ENCODE data around the gene ELP6. TPM values are rescaled to one million over a fixed set of nuclear protein-coding genes. Genes with fewer than 3 reads are reported as not detected.

ELP6 gene
- total and polyA plus RNA-seq, 9 donors: 20.1 to 32.8 (median 25.0) TPM

DNA sequence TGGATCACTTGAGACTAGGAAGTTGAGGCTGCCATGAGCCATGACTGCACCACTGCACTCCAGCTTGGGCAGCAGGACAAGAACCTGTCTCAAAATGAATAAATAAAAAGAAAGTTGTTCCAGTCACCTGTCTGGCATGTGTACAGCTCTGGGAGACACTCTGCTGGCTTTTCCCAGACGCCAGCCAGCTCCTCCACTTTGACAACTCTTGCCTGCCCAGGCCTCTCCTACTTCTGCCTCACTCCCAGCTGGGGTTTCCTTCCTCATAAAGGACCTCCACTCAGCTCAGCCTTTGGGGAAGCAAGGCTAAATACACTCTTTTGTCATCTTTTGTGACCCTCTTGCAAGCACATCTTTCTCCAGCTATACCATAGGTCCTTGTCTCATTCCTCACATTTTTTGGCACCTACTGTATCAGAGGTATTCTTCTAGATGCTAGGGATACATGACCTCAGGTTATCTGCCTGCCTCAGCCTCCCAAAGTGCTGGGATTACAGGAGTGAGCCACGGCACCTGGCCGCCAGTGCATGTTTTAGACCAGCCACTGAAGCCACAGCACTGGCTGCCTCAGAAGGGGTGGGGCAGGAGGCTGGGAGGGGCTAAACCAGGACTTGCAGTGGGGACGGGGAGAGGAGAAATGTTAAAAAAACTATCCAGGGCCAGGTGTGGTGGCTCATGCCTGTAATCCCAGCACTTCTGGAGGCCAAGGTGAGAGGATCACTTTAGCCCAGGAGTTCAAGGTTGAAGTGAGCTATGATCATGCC, 10.0 kb upstream of the ELP6 start:
- DNase-seq: no peak
- H3K4me3 ChIP-seq: no peak overlapping the region
- peaks cover 2% of the 10 kb centered on the region for H3K4me1 ChIP-seq (ENCODE audit: insufficient read depth)
- intact Hi-C loops (cut with DNase I): loop anchor here (2.0 to 10.0 kb wide), 3 partner anchors 264 to 631 kb away; no protein-coding TSS in a partner anchor
- no peak overlapping the region for H3K27ac ChIP-seq
- no peaks in the 10 kb centered on the region for H3K9me3 ChIP-seq
- H3K36me3 ChIP-seq: no peaks in the 10 kb centered on the region
- no peaks in the 10 kb centered on the region for H3K27me3 ChIP-seq
- WGBS, 3 donors: 65 to 78% (median 68%) methylated on average over 4 of the region's 4 CpGs
- no peak for TF ChIP-seq POLR2A (IDR thresholded peaks at IDR 0.05)
- TF ChIP-seq, protein P1, sequence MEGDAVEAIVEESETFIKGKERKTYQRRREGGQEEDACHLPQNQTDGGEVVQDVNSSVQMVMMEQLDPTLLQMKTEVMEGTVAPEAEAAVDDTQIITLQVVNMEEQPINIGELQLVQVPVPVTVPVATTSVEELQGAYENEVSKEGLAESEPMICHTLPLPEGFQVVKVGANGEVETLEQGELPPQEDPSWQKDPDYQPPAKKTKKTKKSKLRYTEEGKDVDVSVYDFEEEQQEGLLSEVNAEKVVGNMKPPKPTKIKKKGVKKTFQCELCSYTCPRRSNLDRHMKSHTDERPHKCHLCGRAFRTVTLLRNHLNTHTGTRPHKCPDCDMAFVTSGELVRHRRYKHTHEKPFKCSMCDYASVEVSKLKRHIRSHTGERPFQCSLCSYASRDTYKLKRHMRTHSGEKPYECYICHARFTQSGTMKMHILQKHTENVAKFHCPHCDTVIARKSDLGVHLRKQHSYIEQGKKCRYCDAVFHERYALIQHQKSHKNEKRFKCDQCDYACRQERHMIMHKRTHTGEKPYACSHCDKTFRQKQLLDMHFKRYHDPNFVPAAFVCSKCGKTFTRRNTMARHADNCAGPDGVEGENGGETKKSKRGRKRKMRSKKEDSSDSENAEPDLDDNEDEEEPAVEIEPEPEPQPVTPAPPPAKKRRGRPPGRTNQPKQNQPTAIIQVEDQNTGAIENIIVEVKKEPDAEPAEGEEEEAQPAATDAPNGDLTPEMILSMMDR (IDR thresholded peaks at IDR 0.05): no peak
- no peak for TF ChIP-seq EP300 (IDR thresholded peaks at IDR 0.05)

DNA sequence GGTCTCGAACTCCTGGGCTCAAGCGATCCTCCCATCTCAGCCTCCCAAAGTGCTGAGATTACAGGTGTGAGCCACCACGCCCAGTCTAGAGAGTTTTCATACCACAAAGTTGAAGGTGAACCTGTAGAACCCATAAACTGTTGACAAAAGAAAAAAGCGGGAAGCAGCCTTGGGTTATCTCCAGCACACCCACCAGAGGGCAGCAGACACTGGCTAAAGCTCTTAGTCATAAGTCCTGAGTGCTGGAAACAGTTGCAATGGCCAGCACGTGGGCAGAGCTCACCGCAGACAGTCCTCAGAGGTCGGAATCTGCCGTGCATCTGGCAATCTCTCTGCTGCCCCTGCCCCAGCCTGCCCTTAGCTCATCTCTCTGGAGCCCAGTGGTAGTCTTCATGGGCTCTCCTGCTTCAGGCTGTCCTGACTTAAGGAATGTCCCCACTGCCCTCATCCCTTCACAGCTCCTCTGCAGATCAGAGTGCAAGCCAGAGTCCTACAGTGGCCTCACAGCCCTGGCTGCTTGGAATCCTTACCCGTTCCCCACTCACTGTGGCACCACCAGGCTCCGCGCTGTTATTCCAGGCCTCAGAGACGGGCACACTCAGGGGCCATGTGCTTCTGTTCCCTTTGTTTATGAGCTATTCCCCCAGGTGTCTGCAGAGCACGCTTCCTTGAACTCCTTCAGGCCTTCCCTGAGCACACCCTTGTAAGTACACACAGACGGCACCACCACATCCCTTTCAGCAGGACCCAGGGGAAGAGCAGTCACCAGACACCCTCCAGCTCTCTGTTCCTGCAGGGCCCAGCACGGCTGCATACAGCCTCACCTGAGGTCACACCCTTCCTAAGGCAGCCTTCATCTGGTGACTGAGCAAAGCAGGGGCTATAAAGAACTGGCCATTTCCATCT, 8.8 kb upstream of the ELP6 start:
- peaks cover 2% of the 10 kb centered on the region for H3K4me1 ChIP-seq (ENCODE audit: insufficient read depth)
- H3K27ac ChIP-seq: no peak overlapping the region
- no peaks in the 10 kb centered on the region for H3K36me3 ChIP-seq
- no peaks in the 10 kb centered on the region for H3K9me3 ChIP-seq
- TF ChIP-seq EP300 (IDR thresholded peaks at IDR 0.05): no peak
- TF ChIP-seq, protein P1 (IDR thresholded peaks at IDR 0.05): peak; percentile 90 to 93 (median 91)
- peak; percentile 77 to 90 (median 85) for DNase-seq
- WGBS, 3 donors: 33 to 36% (median 35%) methylated on average over 15 of the region's 15 CpGs
- H3K4me3 ChIP-seq: no peak overlapping the region
- intact Hi-C loops (cut with DNase I): loop anchor here (2.0 to 10.0 kb wide), 3 partner anchors 265 to 632 kb away; no protein-coding TSS in a partner anchor
- H3K27me3 ChIP-seq: no peaks in the 10 kb centered on the region

DNA sequence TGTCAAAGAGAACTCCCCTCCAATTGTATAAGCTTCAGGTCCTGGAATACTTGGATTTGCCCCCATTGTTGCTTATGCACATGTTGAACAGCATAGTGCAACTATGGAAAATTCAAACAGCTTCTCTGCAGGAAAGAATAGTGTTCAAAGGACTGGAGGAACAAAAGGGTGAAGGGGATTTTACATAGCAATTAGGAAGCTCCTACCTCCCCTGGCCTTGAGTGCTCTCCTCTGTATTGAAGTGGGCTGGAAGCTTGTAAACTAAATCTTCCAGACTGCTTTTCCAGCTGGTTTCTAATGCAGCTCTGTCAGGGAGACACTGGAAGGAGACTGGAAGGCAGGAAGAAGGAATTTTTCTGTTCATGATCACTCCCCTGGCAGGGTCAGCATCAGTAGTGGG, 7.2 kb upstream of the ELP6 start:
- DNase-seq: no peak
- intact Hi-C loops (cut with DNase I): loop anchor here in 3 of 4 donors (5.0 to 10.0 kb wide), 2 partner anchors 267 to 634 kb away; no protein-coding TSS in a partner anchor
- H3K36me3 ChIP-seq: no peaks in the 10 kb centered on the region
- H3K27me3 ChIP-seq: no peaks in the 10 kb centered on the region
- no peak overlapping the region for H3K27ac ChIP-seq
- no peak for TF ChIP-seq POLR2A (IDR thresholded peaks at IDR 0.05)
- TF ChIP-seq, protein P1 (IDR thresholded peaks at IDR 0.05): no peak
- TF ChIP-seq EP300 (IDR thresholded peaks at IDR 0.05): no peak
- H3K9me3 ChIP-seq: no peaks in the 10 kb centered on the region
- peaks cover 5% of the 10 kb centered on the region for H3K4me1 ChIP-seq (ENCODE audit: insufficient read depth)
- H3K4me3 ChIP-seq: no peak overlapping the region

DNA sequence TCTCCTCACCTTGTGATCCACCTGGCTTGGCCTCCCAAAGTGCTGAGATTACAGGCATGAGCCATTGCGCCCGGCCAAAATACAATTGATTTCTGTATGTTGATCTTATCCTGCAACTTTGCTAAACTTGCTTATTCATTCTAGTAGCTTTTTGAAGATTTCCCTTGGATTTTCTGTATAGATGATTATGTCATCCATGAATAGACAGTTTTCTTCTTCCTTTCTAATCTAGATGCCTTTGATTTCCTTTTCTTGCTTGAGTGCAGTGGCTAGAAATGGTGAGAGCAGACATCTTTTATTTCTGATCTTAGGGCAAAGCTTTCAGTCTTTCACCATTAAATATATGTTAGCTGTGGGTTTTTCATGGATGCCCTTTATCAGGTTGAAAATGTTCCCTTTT, 4.4 kb upstream of the ELP6 start:
- TF ChIP-seq POLR2A (IDR thresholded peaks at IDR 0.05): no peak
- TF ChIP-seq EP300 (IDR thresholded peaks at IDR 0.05): no peak
- TF ChIP-seq, protein P1 (IDR thresholded peaks at IDR 0.05): no peak
- Histone ChIP-seq H3K4me1 (ENCODE audit: insufficient read depth) (peaks cover 5% of the 10 kb centered on the region), H3K36me3 (no peaks in the 10 kb centered on the region), H3K27ac (no peak overlapping the region), H3K27me3 (no peaks in the 10 kb centered on the region), H3K9me3 (no peaks in the 10 kb centered on the region), H3K4me3 (no peak overlapping the region)
- intact Hi-C loops (cut with DNase I): no loop called here
- no peak for DNase-seq
- WGBS, 3 donors: 92 to 98% (median 97%) methylated on average over 2 of the region's 2 CpGs
